ENCODE results near the gene BMPR1A.
"Not testable (repeated sequence)": the region's sequence is repeated elsewhere in the genome, so short reads cannot be mapped to it uniquely, and the experiment has no call there.

The BMPR1A gene

DNA sequence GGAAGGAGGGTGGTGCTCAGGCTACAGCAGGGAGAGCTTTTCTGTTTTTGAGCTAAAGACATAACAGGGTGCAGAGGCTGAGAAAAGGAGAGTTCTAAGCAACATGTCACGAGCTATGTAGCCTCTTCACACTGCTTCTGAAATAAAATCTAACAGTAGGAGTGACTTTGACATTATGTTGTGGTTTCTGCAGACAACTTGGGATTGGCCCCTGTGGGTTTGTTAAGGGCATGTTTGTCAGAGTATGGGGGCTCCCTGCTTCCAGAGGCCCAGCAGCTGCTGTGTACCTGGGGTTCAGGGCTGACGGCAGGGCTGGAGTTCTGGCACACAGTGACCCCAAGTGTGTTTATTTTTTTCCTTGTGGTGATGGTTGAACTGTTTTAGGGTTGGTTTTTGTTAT lies 176.3 kb downstream of the BMPR1A start:
- no peak overlapping the region for H3K27ac ChIP-seq
- no peak for TF ChIP-seq ZFX (IDR thresholded peaks at IDR 0.05)
- TF ChIP-seq, protein P1, sequence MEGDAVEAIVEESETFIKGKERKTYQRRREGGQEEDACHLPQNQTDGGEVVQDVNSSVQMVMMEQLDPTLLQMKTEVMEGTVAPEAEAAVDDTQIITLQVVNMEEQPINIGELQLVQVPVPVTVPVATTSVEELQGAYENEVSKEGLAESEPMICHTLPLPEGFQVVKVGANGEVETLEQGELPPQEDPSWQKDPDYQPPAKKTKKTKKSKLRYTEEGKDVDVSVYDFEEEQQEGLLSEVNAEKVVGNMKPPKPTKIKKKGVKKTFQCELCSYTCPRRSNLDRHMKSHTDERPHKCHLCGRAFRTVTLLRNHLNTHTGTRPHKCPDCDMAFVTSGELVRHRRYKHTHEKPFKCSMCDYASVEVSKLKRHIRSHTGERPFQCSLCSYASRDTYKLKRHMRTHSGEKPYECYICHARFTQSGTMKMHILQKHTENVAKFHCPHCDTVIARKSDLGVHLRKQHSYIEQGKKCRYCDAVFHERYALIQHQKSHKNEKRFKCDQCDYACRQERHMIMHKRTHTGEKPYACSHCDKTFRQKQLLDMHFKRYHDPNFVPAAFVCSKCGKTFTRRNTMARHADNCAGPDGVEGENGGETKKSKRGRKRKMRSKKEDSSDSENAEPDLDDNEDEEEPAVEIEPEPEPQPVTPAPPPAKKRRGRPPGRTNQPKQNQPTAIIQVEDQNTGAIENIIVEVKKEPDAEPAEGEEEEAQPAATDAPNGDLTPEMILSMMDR (conservative IDR thresholded peaks at IDR 0.05) = no peak

DNA sequence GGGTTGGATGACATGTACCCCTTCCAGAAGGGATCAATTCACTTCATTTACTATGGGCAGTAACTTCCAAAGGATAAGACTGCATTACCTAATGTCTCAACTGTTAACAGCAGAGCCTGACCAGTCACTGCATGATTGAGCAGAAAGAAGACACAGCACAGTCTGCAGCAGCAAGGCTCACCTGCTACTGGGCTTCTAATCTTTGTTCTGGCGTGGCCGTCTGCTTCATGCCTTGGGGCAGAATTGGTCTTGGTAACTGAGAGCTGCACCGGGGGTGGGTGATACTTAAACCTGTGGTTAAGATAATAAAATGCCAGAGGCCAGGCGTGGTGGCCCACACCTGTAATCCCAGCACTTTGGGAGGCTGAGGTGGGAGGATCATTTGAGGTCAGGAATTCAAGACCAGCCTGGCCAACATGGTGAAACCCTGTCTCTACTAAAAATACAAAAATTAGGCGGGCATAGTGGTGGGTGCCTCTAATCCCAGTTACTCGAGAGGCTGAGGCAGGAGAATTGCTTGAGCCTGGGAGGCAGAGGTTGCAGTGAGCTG lies 177.8 kb downstream of the BMPR1A start:
- H3K27ac ChIP-seq = not testable (repeated sequence)

GRCh38 chr10:86936661-86937501 lies 180.5 kb downstream of the BMPR1A start:
- no peak overlapping the region for H3K27ac ChIP-seq
- TF ChIP-seq, protein P1 (conservative IDR thresholded peaks at IDR 0.05) = no peak
- TF ChIP-seq ZFX (IDR thresholded peaks at IDR 0.05) = no peak

- no peak for TF ChIP-seq ZFX (IDR thresholded peaks at IDR 0.05)
- TF ChIP-seq, protein P1 (conservative IDR thresholded peaks at IDR 0.05) = no peak
- H3K27ac ChIP-seq = no peak overlapping the region
Observed at GRCh38 chr10:86937502-86938154, 181.2 kb downstream of the BMPR1A start.

DNA sequence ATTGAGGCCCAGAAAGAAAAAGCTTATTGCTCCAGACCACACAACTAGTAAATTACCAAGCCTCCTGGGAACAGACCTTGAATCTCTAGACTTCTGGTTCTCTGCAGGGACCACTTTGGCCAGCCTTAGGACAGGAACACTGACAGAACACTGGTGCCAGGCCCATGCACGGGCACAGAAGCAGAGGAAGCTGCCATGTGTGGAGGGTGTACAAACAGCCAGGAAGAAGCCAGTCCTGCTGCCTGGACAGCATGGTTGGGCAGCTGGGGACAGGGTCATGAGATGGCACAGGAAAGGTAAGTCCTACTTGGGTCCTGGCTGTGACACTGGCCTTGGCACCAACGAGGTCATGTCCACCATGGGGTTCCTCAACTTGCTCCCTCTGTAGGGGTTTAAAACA lies 181.8 kb downstream of the BMPR1A start:
- TF ChIP-seq ZFX (IDR thresholded peaks at IDR 0.05) = no peak
- TF ChIP-seq, protein P1 (conservative IDR thresholded peaks at IDR 0.05) = no peak
- H3K27ac ChIP-seq = no peak overlapping the region

- H3K27ac ChIP-seq = peak overlapping the region; percentile 7; the same call in 1 of the 2 replicates
Observed at GRCh38 chr10:86940076-86940475, 183.7 kb downstream of the BMPR1A start.

- TF ChIP-seq ZFX (IDR thresholded peaks at IDR 0.05) = no peak
- TF ChIP-seq, protein P1 (conservative IDR thresholded peaks at IDR 0.05) = no peak
- no peak overlapping the region for H3K27ac ChIP-seq
Observed at GRCh38 chr10:86940677-86941076, 184.3 kb downstream of the BMPR1A start.

- no peak overlapping the region for H3K27ac ChIP-seq
- TF ChIP-seq, protein P1 (conservative IDR thresholded peaks at IDR 0.05) = no peak
- TF ChIP-seq ZFX (IDR thresholded peaks at IDR 0.05) = no peak
Observed at GRCh38 chr10:86941426-86941825, 185.0 kb downstream of the BMPR1A start.

All from C4-2B (cell line).